HG02571 (cell line): ENCODE measurements around the gene PPFIBP1.
"Not testable (repeated sequence)": the region's sequence is repeated elsewhere in the genome, so short reads cannot be mapped to it uniquely, and the experiment has no call there.

Source experiments
- ATAC-seq: cut with Tn5 transposase; IDR thresholded peaks from one replicate; pipeline ENCODE4 v1.9.1; 2021; ENCODE audit warnings: mild to moderate bottlenecking, moderate library complexity; ENCODE audit not compliant: unreplicated experiment

PPFIBP1 gene

DNA sequence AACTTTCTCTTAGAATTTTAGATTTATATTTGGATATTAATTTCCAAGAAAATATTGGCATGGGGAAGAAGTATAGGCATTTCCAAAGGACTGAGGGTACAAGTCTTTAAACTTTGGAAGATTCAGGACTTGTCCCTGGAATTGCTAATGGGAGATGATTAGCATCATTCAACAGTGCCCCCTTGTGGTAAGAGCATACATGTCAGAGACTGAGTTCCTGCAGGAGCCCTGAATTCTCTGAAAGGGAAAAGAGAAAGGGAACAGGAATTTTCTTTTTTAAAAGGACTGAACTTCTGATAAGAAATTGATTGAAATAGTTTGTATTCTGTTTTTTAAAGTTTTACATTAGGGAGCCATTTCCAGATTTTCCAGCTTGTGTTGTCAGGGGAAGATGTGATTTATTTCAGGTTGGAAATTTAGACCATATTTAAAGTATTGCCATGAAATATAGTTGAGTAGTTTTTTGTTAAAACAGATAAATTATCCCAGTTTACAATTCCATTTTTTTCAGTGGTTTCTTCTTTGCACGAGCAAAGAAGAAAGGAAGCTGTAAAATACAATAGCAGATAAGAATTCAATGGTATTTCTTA lies 128.3 kb downstream of the PPFIBP1 start:
- ATAC-seq = no peak

DNA sequence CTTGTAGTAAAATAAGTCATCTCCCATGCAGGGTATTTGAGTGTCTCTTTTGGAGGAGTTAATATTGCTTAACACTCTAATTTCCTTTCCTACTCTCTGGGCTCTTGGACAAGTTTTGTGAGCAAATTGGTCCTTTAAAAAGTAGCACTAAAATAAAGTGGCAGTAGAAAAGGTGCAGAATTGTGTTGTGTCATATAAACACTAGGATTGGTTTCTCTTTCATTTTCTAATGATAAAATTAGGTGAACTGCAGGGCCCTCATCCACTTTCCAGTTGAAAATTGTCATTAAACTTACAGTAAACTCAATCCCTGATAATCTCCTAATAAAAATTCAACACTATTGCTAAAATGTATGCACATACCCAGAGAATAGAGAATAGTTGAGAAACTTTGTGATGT lies 129.7 kb downstream of the PPFIBP1 start:
- ATAC-seq = no peak

DNA sequence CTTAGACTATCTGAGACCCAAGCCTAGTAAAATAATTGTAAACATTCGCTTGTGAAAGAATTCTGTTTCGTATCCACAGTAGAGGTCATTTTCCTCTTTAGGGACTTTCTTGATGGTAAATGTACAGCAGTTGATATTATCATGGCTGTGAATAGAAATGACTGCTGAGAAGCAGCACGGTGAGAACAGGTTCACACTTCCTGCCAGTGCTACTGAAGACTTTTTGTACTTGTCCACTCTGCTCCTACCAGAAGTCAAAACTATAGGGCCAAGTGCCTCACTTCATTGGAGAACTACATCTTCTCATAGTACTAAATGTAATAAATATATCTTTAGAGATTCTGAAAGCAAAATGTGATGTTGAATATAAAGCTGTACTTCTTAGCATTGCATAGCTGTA lies 131.5 kb downstream of the PPFIBP1 start:
- not testable (repeated sequence) for ATAC-seq

DNA sequence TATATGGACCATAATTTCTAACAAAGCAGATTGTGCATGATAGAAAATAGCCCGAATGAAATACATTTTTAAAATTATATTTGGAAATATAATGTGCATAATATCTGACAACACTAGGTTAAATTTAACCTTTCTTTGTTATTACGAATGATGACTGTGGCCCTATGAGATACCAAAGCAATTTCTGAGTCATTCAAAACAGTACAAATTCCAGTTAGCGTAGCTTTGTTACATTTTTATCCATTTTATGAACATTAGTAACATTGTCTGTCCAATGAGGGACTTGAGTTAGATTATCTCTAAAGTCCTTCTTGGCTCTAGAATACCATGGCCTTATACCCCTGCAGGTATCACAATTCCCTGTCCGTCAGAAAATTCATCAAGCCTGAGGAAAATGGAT lies 133.3 kb downstream of the PPFIBP1 start:
- ATAC-seq = no peak

DNA sequence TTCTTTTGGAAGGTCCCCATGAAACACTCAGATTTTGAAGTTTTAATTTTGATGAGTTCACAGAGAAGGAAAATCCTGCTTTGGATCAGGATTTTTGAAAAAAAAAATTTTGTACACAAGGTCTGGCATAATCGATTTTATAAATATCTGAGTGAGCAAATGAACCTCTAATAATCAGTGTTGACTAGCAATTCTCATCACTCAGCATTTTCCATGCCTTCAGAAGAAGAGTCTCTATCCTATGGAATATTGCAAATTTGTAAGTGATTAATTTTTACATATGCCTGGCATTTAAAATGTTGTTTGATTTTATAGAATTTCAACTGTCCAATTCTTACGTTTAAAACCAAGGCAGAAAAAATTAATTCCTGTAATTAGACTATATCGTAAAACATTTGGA lies 141.7 kb downstream of the PPFIBP1 start:
- no peak for ATAC-seq

DNA sequence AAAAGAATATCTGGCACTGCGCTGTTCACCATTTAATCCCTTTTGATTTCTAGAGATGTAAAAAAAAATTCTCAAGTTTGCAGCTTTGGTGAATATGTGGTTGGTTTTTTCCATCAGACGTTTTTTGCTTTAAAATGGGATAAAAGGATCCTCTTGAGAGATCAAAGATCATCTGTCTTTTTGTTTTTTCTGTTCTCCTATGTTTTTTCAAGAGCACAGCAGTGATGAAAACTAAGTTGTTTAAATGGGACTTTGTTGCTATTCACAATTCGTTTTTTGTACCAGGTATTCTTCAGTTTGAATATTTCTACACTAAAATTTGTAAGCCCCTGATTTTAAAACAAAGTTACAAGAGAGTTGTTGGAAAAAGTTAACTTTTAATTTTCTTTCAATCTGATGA lies 142.5 kb downstream of the PPFIBP1 start:
- no peak for ATAC-seq

DNA sequence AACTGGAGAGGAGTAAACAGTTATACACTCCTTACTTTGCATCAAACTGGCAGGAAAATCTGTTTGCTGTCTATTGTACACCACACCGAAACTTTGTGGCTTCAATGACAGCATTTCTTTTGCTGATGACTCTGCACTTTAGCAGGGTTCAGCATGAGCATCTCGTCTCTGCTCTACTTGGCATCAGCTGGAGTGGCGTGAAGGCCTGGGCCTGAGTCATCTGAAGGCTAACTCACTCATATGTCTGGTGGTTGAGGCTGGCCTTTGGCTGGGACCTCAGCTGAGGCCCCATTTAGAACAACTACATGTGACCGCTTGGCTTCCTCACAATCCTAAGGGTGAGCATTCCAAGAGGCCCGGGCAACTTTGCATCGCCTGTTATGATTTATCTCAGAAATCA lies 143.5 kb downstream of the PPFIBP1 start:
- ATAC-seq = no peak

DNA sequence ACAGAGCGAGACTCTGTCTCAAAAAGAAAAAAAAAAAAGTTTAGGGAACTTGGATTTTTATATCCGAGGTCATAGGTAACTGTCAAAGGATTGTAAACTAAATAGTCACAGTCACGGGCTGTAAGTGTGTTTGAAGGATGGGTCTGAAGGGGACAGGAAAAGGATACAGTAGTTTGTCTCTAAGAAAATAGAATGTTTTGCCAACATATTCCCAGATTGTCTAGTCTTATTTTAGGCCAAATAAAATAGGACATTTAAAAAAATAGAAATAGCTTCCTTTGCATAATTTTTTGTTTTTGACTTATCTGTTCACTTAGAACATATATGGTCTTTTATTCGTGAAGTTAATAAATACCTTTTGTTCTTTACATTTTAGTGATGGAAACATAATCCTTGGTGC lies 148.0 kb downstream of the PPFIBP1 start:
- no peak for ATAC-seq

DNA sequence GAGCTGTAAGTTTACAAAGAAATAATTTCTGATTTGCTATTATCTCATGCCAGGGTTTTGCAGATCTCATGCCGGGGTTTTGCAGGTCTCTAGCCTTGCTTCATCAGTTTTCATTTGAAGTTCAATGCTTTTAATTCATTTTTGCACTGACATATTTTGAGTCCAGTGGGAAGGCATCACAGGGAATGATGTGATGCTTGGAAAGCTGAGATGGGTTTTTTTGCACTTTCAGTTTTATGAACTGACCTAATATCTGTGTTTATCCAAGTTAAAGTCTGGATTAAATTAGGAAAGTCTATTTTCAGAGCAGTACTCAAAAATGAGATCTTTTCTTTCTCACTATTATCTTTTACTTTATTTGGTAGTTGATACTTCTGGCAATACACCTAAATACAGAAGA lies 148.6 kb downstream of the PPFIBP1 start:
- no peak for ATAC-seq

DNA sequence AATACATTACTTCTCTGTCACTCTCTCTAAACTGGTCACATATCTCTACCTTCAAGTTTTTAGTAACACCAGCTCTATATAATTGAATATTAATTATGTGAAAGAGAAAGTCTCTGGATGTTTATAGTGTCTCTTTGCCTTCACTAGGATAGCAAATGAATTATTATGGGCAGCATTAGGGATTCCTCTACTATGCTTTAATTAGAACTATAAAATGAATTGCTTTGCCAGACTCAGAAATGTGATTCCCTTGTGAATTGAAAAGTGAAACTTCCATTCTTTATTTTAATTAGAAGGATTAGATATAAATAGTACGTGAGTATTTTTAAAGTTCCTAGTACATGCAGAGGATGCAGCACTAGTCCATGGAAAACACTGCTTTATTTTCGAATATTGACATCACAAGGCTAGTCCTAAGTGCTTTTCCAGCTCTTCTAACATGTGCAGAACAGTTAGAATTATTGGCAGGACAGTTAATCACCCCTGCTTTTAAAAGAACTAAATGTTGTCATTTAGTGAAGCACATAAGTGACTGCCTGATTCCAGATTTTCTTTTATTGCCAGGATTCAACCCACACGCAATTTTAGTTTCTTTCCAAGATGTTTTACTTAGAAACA lies 149.2 kb downstream of the PPFIBP1 start:
- no peak for ATAC-seq

DNA sequence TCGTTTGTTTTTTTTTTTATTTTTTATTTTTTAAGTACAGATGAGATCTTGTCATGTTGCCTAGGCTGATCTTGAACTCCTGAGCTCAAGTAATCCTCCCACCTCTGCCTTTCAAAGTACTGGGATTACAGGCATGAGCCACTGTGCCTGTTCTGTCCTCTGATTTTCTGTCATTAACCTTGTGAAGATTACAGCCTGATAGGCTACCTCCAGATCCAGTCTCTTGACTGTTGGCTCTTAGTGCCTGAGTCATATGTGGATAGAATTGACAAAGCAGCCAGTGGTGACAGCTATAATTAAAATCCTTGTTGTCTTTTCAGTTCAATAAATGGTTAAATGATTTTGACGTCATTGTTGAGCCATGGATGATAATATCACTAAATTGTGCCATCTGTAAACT lies 151.0 kb downstream of the PPFIBP1 start:
- no peak for ATAC-seq

DNA sequence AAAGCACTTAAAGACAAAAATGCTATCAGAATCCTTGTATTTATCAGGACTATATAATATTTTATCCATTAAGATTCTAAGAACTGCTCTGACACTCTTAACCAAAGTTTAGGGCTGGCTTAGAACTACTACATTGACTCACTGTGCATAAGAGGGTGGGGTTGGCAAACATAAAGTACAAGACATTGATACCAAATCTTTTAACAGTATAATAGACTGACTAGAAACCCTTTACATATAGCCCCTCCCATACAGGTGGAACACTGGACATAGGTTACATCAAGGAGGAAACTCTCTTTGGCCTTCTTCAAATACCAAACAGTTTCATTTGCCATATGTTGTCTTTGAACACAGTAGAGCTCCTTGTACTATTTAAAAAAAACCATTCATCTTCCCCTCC lies 156.6 kb downstream of the PPFIBP1 start:
- ATAC-seq = no peak

DNA sequence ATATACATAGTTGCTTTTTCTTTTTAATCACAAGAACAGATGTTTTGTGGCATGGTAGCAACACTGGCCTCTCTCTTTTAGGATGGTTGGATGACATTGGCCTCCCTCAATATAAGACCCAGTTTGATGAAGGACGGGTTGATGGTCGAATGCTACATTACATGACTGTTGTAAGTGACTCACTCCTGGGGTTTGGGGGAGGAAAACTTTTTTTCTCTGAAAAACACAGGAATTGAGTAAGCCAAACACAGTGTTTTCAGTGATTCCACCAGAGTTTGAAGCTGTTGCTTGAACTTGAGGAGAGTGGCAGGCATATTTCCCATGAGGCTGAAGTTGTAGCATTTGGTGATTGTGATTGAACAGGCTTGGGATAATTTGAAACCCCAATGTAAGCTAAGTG lies 158.5 kb downstream of the PPFIBP1 start:
- no peak for ATAC-seq

DNA sequence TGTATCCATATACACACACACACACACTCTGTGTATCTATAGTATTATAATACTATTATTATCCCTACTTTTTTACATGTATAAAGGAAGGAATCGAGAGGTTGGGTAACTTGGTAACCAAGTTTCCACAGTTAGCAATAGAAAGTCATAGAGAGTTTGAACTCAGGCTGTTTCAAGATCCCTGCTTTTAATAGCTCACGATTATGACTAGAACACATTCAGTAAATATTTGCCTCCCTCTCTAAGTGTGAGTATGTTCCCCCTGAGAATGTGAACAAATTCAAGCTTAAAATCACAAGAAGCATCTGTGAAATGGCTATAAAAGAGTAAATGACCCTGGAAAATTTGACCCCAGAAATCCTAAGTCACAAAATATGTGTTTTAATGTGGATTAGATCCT lies 161.3 kb downstream of the PPFIBP1 start:
- ATAC-seq = no peak

DNA sequence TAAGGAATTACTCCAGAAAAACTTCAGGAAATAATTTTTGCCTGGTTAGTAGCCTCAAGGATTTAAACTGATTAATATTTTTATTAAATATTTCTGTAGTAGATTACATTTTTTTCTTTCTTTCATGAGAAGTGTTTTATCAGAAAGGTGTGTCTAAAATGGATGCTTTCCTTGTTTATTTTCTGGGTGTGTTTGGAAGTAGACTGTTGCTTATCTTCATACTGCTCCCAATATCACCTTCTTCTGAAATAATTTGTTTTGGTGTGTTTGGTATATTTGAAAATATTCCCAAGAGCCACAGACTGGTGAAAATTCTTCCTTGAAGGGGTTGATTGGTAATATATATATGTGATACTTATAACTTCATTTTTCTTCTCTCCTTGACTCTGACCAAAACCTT lies 162.1 kb downstream of the PPFIBP1 start:
- no peak for ATAC-seq

DNA sequence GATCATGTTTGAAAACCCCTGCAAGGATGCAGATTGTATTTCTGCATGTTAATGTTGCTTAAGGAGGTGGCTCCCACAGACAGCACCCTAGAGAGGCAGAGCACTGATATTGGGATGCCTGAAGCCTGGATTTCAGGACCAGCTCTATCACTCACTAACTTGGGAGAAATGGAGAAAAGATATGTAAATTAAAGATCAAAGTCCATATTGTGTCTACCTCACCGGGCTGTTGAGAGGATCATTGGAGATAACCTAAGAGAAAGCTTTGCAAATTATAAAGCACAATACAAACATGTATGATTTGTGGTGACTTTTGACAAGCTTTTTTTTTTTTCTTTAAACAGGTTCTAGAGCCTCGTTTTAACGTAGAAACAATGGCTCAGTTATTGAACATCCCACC lies 164.7 kb downstream of the PPFIBP1 start:
- no peak for ATAC-seq

DNA sequence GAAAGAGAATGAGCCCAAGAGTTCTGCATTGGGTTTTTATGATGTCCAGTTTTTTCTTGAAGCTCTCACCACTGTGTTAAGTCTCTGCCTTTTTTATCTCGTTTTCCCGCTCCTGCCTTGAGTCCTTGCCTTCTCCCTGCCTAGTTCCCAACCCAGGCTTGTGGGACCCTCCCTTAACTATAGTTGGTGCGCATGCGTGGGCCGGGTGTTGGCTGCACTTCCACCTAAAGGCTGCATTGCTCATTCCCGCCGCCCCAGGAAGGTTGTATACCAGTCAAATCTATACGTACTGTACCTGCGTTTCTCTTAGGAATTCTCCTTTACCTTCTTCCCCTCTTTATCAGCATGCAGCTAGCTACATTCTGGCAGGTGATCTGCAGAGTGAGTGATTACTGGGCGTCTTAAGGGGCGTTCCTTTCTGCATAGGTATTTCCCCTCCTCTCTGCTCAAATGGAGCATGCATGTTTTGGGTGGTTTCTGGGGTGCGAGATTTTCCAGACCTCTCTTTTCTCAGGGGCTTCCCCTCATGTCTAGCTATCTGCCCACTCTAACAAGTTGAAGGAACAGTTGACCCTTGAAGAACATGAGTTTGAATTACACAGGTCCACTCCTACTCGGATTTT lies 165.7 kb downstream of the PPFIBP1 start:
- no peak for ATAC-seq

DNA sequence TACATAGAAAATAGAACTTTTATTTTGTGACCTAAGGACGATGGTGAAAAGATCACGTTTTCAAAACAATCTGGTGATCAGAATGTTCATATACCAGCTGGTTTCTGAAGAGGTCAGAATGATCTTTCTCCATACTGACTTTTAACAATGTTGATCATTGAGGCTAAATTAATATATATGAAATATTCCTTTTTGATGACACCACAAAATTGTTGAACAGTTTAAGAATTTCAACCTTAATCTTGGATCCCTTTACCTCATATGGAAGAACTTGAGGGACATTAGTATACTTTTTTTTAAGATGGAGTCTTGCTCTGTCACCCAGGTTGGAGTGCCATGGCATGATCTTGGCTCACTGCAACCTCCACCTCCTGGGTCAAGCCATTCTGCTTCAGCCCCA lies 169.4 kb downstream of the PPFIBP1 start:
- no peak for ATAC-seq

DNA sequence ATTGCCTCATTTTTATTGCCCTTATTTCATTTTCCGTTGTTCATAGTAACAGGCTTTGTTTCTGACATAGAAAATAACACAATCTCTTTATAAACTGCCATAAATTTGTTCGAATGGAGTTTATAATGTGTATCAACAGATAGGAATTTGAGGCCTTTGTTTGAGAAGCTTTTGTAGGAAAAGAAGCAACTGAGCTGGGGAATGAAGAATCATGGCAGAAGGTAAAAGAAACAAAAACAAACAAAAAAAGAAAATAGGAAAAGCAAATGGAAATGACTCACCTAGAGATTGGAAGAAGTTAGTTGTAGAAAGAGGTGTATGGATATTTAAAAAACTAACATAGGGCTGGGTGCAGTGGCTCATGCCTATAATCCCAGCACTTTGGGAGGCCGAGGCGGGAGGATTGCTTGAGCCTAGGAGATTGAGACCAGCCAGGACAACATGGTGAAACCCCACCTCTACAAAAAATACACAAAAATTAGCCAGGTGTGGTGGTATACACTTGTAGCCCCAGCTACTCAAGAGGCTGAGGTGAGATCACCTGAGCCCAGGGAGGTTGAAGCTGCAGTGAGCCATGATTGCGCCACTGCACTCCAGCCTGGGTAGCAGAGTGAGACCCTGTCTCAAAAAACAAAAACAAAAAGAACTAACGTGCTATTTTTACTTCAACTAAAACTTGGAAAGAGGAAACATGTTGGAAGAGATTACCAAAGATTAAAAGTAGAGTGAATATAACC lies 171.7 kb downstream of the PPFIBP1 start:
- ATAC-seq = no peak

DNA sequence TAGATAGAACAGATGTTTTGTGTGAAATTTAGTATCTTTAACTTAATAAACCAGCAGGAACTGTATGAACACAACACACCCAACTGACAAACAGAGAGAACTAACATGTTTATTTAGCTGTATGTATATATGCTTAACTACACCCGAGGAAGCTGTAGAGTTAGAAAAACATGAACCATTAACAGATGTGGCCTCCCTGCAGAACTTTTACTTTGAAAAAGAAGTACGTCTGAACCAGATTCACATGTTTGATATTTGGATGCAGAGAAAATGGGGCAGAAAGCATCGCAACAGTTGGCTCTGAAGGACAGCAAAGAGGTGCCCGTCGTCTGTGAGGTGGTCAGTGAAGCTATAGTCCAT lies 172.3 kb downstream of the PPFIBP1 start, which contains the start of gene REP15:
Gene REP15, plus strand, starts transcription at position 155 of the 360 bp plus-strand sequence. Its CDS starts 116 bp downstream, at position 271.
- no peak for ATAC-seq

DNA sequence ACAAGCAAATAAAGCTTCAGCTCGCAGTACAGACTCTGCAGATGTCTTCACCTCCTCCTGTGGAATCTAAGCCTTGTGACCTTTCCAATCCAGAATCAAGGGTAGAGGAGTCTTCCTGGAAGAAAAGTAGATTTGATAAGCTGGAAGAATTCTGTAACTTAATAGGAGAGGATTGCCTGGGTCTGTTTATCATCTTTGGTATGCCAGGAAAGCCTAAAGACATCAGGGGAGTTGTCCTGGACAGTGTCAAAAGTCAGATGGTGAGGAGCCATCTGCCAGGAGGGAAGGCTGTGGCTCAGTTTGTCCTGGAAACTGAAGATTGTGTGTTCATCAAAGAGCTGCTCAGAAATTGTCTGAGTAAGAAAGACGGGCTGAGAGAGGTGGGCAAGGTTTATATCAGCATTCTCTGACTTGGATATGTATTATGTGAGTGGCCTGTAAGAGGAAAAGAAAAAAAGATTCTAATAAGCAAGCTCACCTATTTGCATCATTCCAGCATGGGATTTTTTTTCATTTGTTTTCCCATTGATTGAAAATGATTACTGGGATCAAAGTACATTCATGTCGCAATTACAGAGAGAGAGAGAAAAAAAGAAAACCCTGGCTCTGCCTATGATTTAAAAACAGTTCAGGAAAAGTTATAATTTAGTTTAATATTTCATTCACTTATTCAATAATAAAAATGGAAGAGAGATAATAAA lies 173.0 kb downstream of the PPFIBP1 start:
- no peak for ATAC-seq
